ENCODE data around the gene C11orf52. TPM values are rescaled to one million over a fixed set of nuclear protein-coding genes. Genes with fewer than 3 reads are reported as not detected.

Gene C11orf52
- total and polyA plus RNA-seq, 12 donors, result 0.53 to 4.2 (median 2.1) TPM; not detected in 2

Small RNA genes lying within 50 kb of the gene (small RNA-seq; reads per million reads assigned to genes)
- gene C11orf52, result 0 reads per million in 2 donors
- 0 reads per million in 2 donors for gene RNA5SP351
- gene RPL37AP8, result 0.12 to 0.17 reads per million in 2 donors

Other genes starting within 250 kb of the C11orf52 start
- 10 to 100 TPM; 16.8 to 58.1 (median 33.4) TPM for gene PPP2R1B, start 152.5 kb upstream of the C11orf52 start, total RNA-seq
- 10 to 100 TPM; 10.3 to 37.7 (median 12.8) TPM for gene PPP2R1B, start 152.5 kb upstream of the C11orf52 start, polyA plus RNA-seq
- gene ALG9, start 47.3 kb upstream of the C11orf52 start, total RNA-seq, result 10 to 100 TPM; 23.6 to 40.7 (median 30.1) TPM
- 10 to 100 TPM; 43.8 to 53.6 (median 50.6) TPM for gene ALG9, start 47.3 kb upstream of the C11orf52 start, polyA plus RNA-seq
- 1 to 10 TPM; 2.3 to 6.3 (median 3.9) TPM for gene FDXACB1, start 39.7 kb upstream of the C11orf52 start, total RNA-seq
- gene FDXACB1, start 39.7 kb upstream of the C11orf52 start, polyA plus RNA-seq, result 1 to 10 TPM; 2.6 to 4.2 (median 3.5) TPM
- gene CFAP68, start 39.4 kb upstream of the C11orf52 start, total RNA-seq, result 10 to 100 TPM; 26.6 to 60.7 (median 37.3) TPM
- 10 to 100 TPM; 46.5 to 80.4 (median 59.6) TPM for gene CFAP68, start 39.4 kb upstream of the C11orf52 start, polyA plus RNA-seq
- gene CRYAB, start 7.1 kb upstream of the C11orf52 start, total RNA-seq, result 10 to 100 TPM in 8 of 9 donors, 1 to 10 TPM in 1; 6.8 to 87.7 (median 52.3) TPM
- 100 to 1,000 TPM in 1 of 3 donors, 10 to 100 TPM in 2; 77.8 to 108 (median 99.0) TPM for gene CRYAB, start 7.1 kb upstream of the C11orf52 start, polyA plus RNA-seq
- gene HSPB2, start 6.2 kb upstream of the C11orf52 start, total RNA-seq, result 1 to 10 TPM in 4 of 9 donors, under 1 TPM in 3, not detected in 2; 0.55 to 2.3 (median 1.2) TPM
- 1 to 10 TPM in 2 of 3 donors, under 1 TPM in 1; 0.51 to 6.1 (median 3.9) TPM for gene HSPB2, start 6.2 kb upstream of the C11orf52 start, polyA plus RNA-seq
- 10 to 100 TPM; 14.8 to 56.0 (median 46.5) TPM for gene DIXDC1, start 18.4 kb downstream of the C11orf52 start, total RNA-seq
- 10 to 100 TPM in 2 of 3 donors, 1 to 10 TPM in 1; 7.9 to 30.1 (median 11.5) TPM for gene DIXDC1, start 18.4 kb downstream of the C11orf52 start, polyA plus RNA-seq
- gene DLAT, start 106.5 kb downstream of the C11orf52 start, total RNA-seq, result 10 to 100 TPM; 18.9 to 95.1 (median 28.7) TPM
- gene DLAT, start 106.5 kb downstream of the C11orf52 start, polyA plus RNA-seq, result 10 to 100 TPM in 1 of 3 donors, 1 to 10 TPM in 2; 7.6 to 75.3 (median 8.1) TPM
- gene PIH1D2, start 155.1 kb downstream of the C11orf52 start, total RNA-seq, result 1 to 10 TPM in 8 of 9 donors, under 1 TPM in 1; 0.91 to 3.7 (median 2.3) TPM
- gene PIH1D2, start 155.1 kb downstream of the C11orf52 start, polyA plus RNA-seq, result 1 to 10 TPM; 2.1 to 3.3 (median 2.2) TPM
- gene NKAPD1, start 155.4 kb downstream of the C11orf52 start, total RNA-seq, result 10 to 100 TPM in 8 of 9 donors, 1 to 10 TPM in 1; 9.8 to 40.5 (median 17.1) TPM
- 10 to 100 TPM in 2 of 3 donors, 1 to 10 TPM in 1; 9.8 to 34.5 (median 10.3) TPM for gene NKAPD1, start 155.4 kb downstream of the C11orf52 start, polyA plus RNA-seq
- gene TIMM8B, start 167.8 kb downstream of the C11orf52 start, total RNA-seq, result 100 to 1,000 TPM in 2 of 9 donors, 10 to 100 TPM in 7; 23.8 to 304 (median 67.0) TPM
- 100 to 1,000 TPM in 2 of 3 donors, 10 to 100 TPM in 1; 77.8 to 145 (median 117) TPM for gene TIMM8B, start 167.8 kb downstream of the C11orf52 start, polyA plus RNA-seq
- 100 to 1,000 TPM in 8 of 9 donors, 10 to 100 TPM in 1; 66.8 to 149 (median 119) TPM for gene SDHD, start 168.0 kb downstream of the C11orf52 start, total RNA-seq
- 100 to 1,000 TPM in 1 of 3 donors, 10 to 100 TPM in 2; 47.6 to 128 (median 65.0) TPM for gene SDHD, start 168.0 kb downstream of the C11orf52 start, polyA plus RNA-seq
- 10 to 100 TPM in 5 of 9 donors, 1 to 10 TPM in 3, under 1 TPM in 1; 0.72 to 49.4 (median 11.9) TPM for gene IL18, start 245.2 kb downstream of the C11orf52 start, total RNA-seq
- gene IL18, start 245.2 kb downstream of the C11orf52 start, polyA plus RNA-seq, result 10 to 100 TPM in 2 of 3 donors, 1 to 10 TPM in 1; 5.3 to 25.9 (median 11.8) TPM
- under 1 TPM in 1 of 9 donors, not detected in 8; 0.11 TPM for gene TEX12, start 248.5 kb downstream of the C11orf52 start, total RNA-seq
- gene TEX12, start 248.5 kb downstream of the C11orf52 start, polyA plus RNA-seq, result under 1 TPM in 1 of 3 donors, not detected in 2; 0.07 TPM